ENCODE results near the gene TCP11L2. TPM values are rescaled to one million over a fixed set of nuclear protein-coding genes. Genes with fewer than 3 reads are reported as not detected.

TCP11L2 gene
- total RNA-seq = 10 to 100 TPM; 11.8 to 13.0 TPM
- polyA plus RNA-seq = 19.3 TPM

DNA sequence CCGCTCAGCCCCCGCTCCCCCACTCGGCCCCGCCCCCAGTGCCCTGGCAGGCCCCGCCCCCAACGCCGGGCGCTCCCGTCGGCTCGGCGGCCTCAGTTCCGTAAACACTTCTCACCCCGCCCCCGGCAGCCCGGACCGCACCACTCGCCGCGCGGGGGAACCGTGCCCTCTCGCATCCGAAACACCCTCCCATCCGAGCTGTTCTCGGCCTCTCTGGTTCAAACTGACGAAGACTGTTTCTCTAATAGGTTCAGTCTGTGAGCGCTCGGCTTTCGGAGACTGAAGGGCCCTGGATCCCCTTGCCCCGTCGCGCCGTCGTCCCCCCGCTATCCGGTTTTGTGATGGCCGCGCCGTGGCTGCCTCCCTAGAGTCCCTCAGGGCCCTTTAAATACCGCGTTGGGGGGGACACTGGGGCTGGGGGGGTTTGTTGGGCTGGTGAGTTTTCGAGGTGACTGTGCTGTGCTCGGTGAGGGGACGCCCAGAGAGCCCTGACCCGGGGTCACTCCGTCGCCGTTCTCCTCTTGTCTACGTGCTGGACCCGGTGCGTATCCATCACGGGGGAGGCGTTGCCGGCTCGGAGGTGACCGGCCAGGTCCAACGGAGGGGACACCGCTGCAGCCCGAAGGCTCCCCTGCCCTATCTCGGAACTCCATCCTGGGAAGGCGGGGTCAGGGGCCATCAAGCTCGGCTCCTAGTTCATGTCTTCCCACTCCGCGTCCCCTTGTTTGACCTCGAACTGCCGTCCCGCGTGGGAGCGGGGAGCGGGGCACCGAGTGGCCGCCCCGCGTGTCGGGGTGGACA lies at the start of gene TCP11L2:
Gene TCP11L2 (plus strand): TSS at position 333 of the 801 bp plus-strand sequence. CDS start 8,343 bp downstream, outside the sequence.
- peak within 1 kb of the TSS; percentile 98 for H3K27ac ChIP-seq (ENCODE audit: low read depth, low read length)
- H3K4me1 ChIP-seq (ENCODE audit: insufficient read depth, low read length) = peaks cover 59% of the 10 kb centered on the region
- DNase-seq = peak; percentile 85 to 95 (median 90)
- no peaks in the 10 kb centered on the region for H3K27me3 ChIP-seq (ENCODE audit: insufficient read depth, low read length, poor library complexity, severe bottlenecking)
- Mint-ChIP-seq H3K9me3 (no peaks in the 10 kb centered on the region), H3K27me3 (peaks cover 0 to 8% of the 10 kb centered on the region in 2 donors), H3K4me1 (peaks cover 55 to 61% (median 61%) of the 10 kb centered on the region in 3 donors), H3K36me3 (peaks cover 0 to 36% (median 0%) of the 10 kb centered on the region in 3 donors), H3K27ac (peak within 1 kb of the TSS; percentile 96 to 100 (median 100)), H3K4me3 (peak within 1 kb of the TSS; percentile 82 to 98 (median 96))
- H3K4me3 ChIP-seq (ENCODE audit: low read length) = peak within 1 kb of the TSS; percentile 88
- H3K36me3 ChIP-seq (ENCODE audit: insufficient read depth, low read length) = no peaks in the 10 kb centered on the region
- H3K9me3 ChIP-seq (ENCODE audit: low read length) = no peaks in the 10 kb centered on the region
- CTCF ChIA-PET = interaction anchor here (0.6 to 2.7 kb wide), 10 partner anchors 12 to 653 kb away, joined by 3 to 19 read pairs (median 6); partner anchors contain the start of genes POLR3B and TMEM263
- POLR2A ChIA-PET = interaction anchor here (0.6 to 3.1 kb wide), 11 partner anchors 30 to 1067 kb away, joined by 3 to 15 read pairs (median 3); partner anchors contain the start of genes APPL2, CKAP4, POLR3B and TMEM263

DNA sequence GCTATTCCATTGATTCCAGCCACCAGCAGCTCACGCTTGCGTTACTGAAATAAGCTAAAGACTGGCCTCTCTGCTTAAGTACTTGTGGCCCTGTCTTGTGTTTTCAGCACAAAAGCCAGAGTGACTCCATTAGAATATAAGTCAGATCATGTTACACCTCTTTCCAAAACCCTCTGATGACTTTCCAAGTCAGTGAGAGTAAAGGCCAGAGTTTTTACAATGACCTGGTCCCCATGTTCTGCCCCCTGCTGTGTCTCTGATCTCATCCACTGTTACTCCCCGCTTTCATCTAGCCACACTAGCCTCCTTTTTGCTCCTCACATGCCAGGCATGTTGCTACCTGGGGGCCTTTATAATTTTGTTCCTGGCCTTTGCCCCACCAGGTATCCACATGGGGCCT lies 47.8 kb upstream of the TCP11L2 start:
- Histone ChIP-seq H3K9me3 (ENCODE audit: low read length) (no peaks in the 10 kb centered on the region), H3K27ac (ENCODE audit: low read depth, low read length) (no peak overlapping the region), H3K4me3 (ENCODE audit: low read length) (no peak overlapping the region), H3K36me3 (ENCODE audit: insufficient read depth, low read length) (no peaks in the 10 kb centered on the region), H3K4me1 (ENCODE audit: insufficient read depth, low read length) (no peaks in the 10 kb centered on the region), H3K27me3 (ENCODE audit: insufficient read depth, low read length, poor library complexity, severe bottlenecking) (no peaks in the 10 kb centered on the region)
- ChIA-PET POLR2A (no interaction called here), CTCF (no interaction called here)
- DNase-seq = no peak
- no peaks in the 10 kb centered on the region for H3K9me3 Mint-ChIP-seq
- H3K36me3 Mint-ChIP-seq = no peaks in the 10 kb centered on the region
- no peak overlapping the region for H3K4me3 Mint-ChIP-seq
- peaks cover 0 to under 1% (median 0%) of the 10 kb centered on the region in 3 donors for H3K4me1 Mint-ChIP-seq
- H3K27ac Mint-ChIP-seq = no peak overlapping the region
- no peaks in the 10 kb centered on the region for H3K27me3 Mint-ChIP-seq

DNA sequence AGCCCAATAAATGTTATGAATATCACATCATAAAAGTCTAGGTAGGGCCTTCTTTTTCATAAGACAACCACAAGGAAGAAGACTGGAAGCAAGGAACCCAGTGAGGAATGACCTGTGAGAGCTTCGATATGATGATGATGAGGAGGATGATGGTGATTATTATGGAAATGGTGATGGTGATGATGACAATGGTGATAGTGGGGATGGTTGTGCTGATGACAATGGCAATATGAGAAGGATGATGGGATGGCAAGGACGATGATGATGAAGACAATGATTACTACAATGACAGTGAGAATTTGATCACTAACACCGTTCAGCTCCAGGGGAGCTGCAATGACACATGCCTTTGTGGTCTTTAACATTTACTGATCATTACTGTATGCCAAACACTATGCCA lies 47.0 kb upstream of the TCP11L2 start:
- Histone ChIP-seq H3K27me3 (ENCODE audit: insufficient read depth, low read length, poor library complexity, severe bottlenecking) (no peaks in the 10 kb centered on the region), H3K4me3 (ENCODE audit: low read length) (no peak overlapping the region), H3K27ac (ENCODE audit: low read depth, low read length) (no peak overlapping the region), H3K4me1 (ENCODE audit: insufficient read depth, low read length) (no peaks in the 10 kb centered on the region), H3K9me3 (ENCODE audit: low read length) (no peaks in the 10 kb centered on the region), H3K36me3 (ENCODE audit: insufficient read depth, low read length) (no peaks in the 10 kb centered on the region)
- Mint-ChIP-seq H3K27me3 (peaks cover 0 to 2% of the 10 kb centered on the region in 2 donors), H3K27ac (no peak overlapping the region), H3K9me3 (no peaks in the 10 kb centered on the region), H3K4me3 (no peak overlapping the region), H3K36me3 (peaks cover 0 to 5% (median 0%) of the 10 kb centered on the region in 3 donors), H3K4me1 (no peaks in the 10 kb centered on the region)
- no peak for DNase-seq
- ChIA-PET CTCF (interaction anchor here (0.7 kb wide), 1 partner anchor 28 kb away, joined by 4 read pairs; no protein-coding TSS in a partner anchor), POLR2A (no interaction called here)

DNA sequence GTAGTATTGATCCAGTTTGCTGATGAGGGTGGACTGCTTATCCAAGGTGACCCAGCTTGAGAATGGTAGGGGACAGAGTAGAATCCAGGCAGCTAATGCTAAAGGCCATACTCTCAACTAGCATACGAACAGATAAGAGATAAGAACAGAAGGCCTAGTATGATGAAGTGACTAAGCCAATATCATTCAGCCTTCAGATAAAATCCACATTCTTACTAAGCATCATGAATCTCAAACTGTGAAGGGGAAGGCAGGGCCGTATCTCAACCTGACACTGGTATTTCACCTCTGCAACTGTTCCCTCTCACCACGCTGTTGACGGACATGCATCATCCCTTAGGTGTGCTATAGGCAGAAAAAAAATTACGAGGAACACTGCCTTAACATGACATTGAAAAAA lies 46.6 kb upstream of the TCP11L2 start:
- H3K4me3 ChIP-seq (ENCODE audit: low read length) = no peak overlapping the region
- no peak overlapping the region for H3K4me3 Mint-ChIP-seq
- no peaks in the 10 kb centered on the region for H3K9me3 Mint-ChIP-seq
- no peaks in the 10 kb centered on the region for H3K36me3 ChIP-seq (ENCODE audit: insufficient read depth, low read length)
- no peaks in the 10 kb centered on the region for H3K4me1 Mint-ChIP-seq
- no peak for DNase-seq
- CTCF ChIA-PET = interaction anchor here (0.7 kb wide), 1 partner anchor 29 kb away, joined by 4 read pairs; no protein-coding TSS in a partner anchor
- H3K4me1 ChIP-seq (ENCODE audit: insufficient read depth, low read length) = no peaks in the 10 kb centered on the region
- POLR2A ChIA-PET = no interaction called here
- no peaks in the 10 kb centered on the region for H3K9me3 ChIP-seq (ENCODE audit: low read length)
- H3K27me3 Mint-ChIP-seq = peaks cover 0 to 3% of the 10 kb centered on the region in 2 donors
- H3K27ac ChIP-seq (ENCODE audit: low read depth, low read length) = no peak overlapping the region
- H3K27me3 ChIP-seq (ENCODE audit: insufficient read depth, low read length, poor library complexity, severe bottlenecking) = no peaks in the 10 kb centered on the region
- peaks cover 0 to 5% (median 0%) of the 10 kb centered on the region in 3 donors for H3K36me3 Mint-ChIP-seq
- H3K27ac Mint-ChIP-seq = no peak overlapping the region

GRCh38 chr12:106256524-106256923 lies 46.0 kb upstream of the TCP11L2 start:
- Histone ChIP-seq H3K27ac (ENCODE audit: low read depth, low read length) (no peak overlapping the region), H3K4me3 (ENCODE audit: low read length) (no peak overlapping the region), H3K36me3 (ENCODE audit: insufficient read depth, low read length) (no peaks in the 10 kb centered on the region), H3K27me3 (ENCODE audit: insufficient read depth, low read length, poor library complexity, severe bottlenecking) (no peaks in the 10 kb centered on the region), H3K4me1 (ENCODE audit: insufficient read depth, low read length) (no peaks in the 10 kb centered on the region), H3K9me3 (ENCODE audit: low read length) (no peaks in the 10 kb centered on the region)
- H3K27ac Mint-ChIP-seq = no peak overlapping the region
- ChIA-PET POLR2A (no interaction called here), CTCF (no interaction called here)
- H3K4me3 Mint-ChIP-seq = no peak overlapping the region
- DNase-seq = no peak
- peaks cover 0 to 3% of the 10 kb centered on the region in 2 donors for H3K27me3 Mint-ChIP-seq
- peaks cover 0 to 5% (median under 1%) of the 10 kb centered on the region in 3 donors for H3K36me3 Mint-ChIP-seq
- H3K9me3 Mint-ChIP-seq = no peaks in the 10 kb centered on the region
- no peaks in the 10 kb centered on the region for H3K4me1 Mint-ChIP-seq

DNA sequence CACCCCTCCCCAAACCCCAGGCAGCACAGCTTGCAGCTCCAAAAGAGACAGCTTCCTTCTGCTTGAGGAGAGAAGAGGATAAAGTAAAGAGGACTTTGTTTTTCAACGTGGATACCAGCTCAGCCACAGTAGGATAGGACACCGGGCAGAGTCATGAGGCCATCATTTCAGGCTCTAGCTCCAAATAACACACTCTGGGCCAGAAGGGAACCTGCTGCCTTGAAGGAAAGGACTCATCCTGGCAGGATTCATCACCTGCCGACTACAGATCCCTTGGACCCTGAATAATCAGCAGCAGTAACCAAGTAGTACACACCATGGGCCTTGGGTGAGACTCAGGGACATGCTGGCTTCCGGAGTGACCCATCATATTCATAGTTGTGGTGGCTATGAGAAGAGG lies 44.3 kb upstream of the TCP11L2 start:
- Histone ChIP-seq H3K36me3 (ENCODE audit: insufficient read depth, low read length) (no peaks in the 10 kb centered on the region), H3K4me1 (ENCODE audit: insufficient read depth, low read length) (no peaks in the 10 kb centered on the region), H3K9me3 (ENCODE audit: low read length) (no peaks in the 10 kb centered on the region), H3K27me3 (ENCODE audit: insufficient read depth, low read length, poor library complexity, severe bottlenecking) (no peaks in the 10 kb centered on the region), H3K27ac (ENCODE audit: low read depth, low read length) (no peak overlapping the region), H3K4me3 (ENCODE audit: low read length) (no peak overlapping the region)
- Mint-ChIP-seq H3K9me3 (no peaks in the 10 kb centered on the region), H3K27me3 (peaks cover 0 to 3% of the 10 kb centered on the region in 2 donors), H3K27ac (no peak overlapping the region), H3K4me1 (no peaks in the 10 kb centered on the region), H3K36me3 (peaks cover 0 to 5% (median 2%) of the 10 kb centered on the region in 3 donors), H3K4me3 (no peak overlapping the region)
- ChIA-PET POLR2A (no interaction called here), CTCF (interaction anchor here (1.0 to 1.5 kb wide), 2 partner anchors 24 to 99 kb away, joined by 3 read pairs; partner anchors contain the start of gene POLR3B)
- no peak for DNase-seq

DNA sequence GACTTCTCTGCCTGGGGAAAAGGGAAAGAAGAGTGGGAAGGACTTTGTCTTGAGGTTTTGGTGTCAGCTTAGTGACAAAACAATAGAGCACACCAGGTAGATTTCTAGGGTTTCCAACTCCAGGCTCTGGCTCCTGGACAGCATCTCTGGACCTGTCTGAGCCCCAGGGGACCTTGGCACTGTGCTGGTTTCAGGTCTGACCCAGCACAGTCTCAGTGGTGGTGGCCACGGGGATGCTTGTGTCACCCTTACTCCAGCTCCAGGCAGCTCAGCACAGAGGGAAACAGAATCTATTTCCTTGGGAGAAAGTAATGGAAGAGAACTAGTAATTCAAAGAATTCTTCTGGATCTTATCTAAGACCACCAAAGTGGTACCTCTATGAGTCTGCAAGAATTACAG lies 43.6 kb upstream of the TCP11L2 start:
- POLR2A ChIA-PET = no interaction called here

GRCh38 chr12:106265116-106265515 lies 37.4 kb upstream of the TCP11L2 start:
- H3K27ac Mint-ChIP-seq = no peak overlapping the region
- peaks cover 0 to 3% (median 2%) of the 10 kb centered on the region in 3 donors for H3K36me3 Mint-ChIP-seq
- POLR2A ChIA-PET = no interaction called here
- DNase-seq = no peak
- Histone ChIP-seq H3K9me3 (ENCODE audit: low read length) (no peaks in the 10 kb centered on the region), H3K36me3 (ENCODE audit: insufficient read depth, low read length) (no peaks in the 10 kb centered on the region), H3K27ac (ENCODE audit: low read depth, low read length) (no peak overlapping the region), H3K4me1 (ENCODE audit: insufficient read depth, low read length) (no peaks in the 10 kb centered on the region), H3K27me3 (ENCODE audit: insufficient read depth, low read length, poor library complexity, severe bottlenecking) (no peaks in the 10 kb centered on the region), H3K4me3 (ENCODE audit: low read length) (no peak overlapping the region)
- no peak overlapping the region for H3K4me3 Mint-ChIP-seq
- peaks cover 0 to 10% (median 8%) of the 10 kb centered on the region in 3 donors for H3K4me1 Mint-ChIP-seq
- no peaks in the 10 kb centered on the region for H3K9me3 Mint-ChIP-seq
- CTCF ChIA-PET = no interaction called here
- peaks cover 0 to 6% of the 10 kb centered on the region in 2 donors for H3K27me3 Mint-ChIP-seq

More for the DNA sequence above, 43.6 kb upstream of the TCP11L2 start:
- Mint-ChIP-seq H3K27me3 (peaks cover 0 to 3% of the 10 kb centered on the region in 2 donors), H3K9me3 (no peaks in the 10 kb centered on the region), H3K4me3 (no peak overlapping the region), H3K4me1 (no peaks in the 10 kb centered on the region), H3K27ac (no peak overlapping the region), H3K36me3 (peaks cover 0 to 5% (median 2%) of the 10 kb centered on the region in 3 donors)
- Histone ChIP-seq H3K9me3 (ENCODE audit: low read length) (no peaks in the 10 kb centered on the region), H3K36me3 (ENCODE audit: insufficient read depth, low read length) (no peaks in the 10 kb centered on the region), H3K4me1 (ENCODE audit: insufficient read depth, low read length) (no peaks in the 10 kb centered on the region), H3K27ac (ENCODE audit: low read depth, low read length) (no peak overlapping the region), H3K27me3 (ENCODE audit: insufficient read depth, low read length, poor library complexity, severe bottlenecking) (no peaks in the 10 kb centered on the region), H3K4me3 (ENCODE audit: low read length) (no peak overlapping the region)
- DNase-seq = no peak
- CTCF ChIA-PET = interaction anchor here (1.5 kb wide), 1 partner anchor 23 kb away, joined by 3 read pairs; no protein-coding TSS in a partner anchor
